HG03571 (cell line): ENCODE data around the gene CDH4.

Source experiments
- ATAC-seq: cut with Tn5 transposase; IDR thresholded peaks from one replicate; pipeline ENCODE4 v1.9.1; 2021; ENCODE audit not compliant: unreplicated experiment

Gene CDH4

DNA sequence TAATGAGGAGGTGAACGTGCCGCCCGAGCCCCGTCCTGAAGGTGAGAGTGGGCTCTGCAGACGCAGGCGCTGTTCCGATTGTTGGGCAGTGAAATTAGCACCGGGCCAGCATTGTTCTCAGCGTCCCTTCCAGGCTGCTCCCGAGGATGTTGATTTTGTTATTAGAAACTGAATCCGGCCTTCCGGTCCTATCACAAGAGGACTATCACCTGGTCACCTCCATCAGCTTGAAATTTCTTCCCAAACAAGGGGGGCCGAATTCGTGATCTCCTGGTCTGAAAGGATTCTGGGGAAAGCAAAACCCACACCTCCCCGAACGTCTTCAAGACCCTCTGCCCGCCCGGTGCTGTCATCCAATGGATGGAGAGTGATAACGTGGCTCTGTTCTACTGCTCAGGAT lies 627.6 kb downstream of the CDH4 start:
- ATAC-seq: no peak

DNA sequence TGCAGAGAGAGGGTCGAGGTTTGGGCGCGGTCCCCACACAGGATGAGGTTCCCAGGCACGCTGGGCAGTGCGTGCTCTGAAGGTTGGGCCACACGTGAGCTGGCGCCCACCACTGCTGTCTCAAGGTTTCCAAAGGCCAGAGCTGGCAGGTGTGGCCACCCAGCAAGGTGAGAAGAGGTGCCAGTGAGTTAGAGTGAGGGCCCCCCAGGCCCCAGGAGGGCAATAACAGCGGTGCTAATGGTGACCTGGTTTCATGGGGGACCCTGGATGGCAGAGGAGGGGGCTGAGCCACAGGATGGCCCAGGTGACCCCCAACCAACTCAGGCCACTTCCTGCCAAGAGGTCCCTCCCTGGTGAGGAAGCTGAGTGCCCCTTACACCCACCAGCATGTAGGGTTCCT lies 628.6 kb downstream of the CDH4 start:
- no peak for ATAC-seq

DNA sequence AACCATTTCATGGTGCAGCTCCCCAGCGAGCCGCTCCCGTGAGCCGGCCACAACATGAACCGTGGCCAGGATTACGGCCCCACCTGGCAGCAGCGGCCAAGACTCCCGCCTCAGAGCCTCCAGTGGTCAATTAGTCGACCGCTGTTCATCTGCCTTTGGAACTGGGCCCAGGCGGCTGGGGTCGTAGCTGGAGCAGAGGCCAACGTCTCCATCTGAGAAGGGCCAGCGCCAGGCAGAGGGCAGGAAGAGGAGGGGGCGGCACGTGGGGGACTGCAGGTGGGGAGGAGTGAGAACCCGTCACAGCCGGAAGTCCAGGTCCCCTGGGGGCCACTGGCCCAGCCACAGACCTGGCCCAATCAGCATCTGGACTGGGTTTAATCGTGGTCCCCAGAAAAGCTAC lies 629.4 kb downstream of the CDH4 start:
- ATAC-seq: no peak

DNA sequence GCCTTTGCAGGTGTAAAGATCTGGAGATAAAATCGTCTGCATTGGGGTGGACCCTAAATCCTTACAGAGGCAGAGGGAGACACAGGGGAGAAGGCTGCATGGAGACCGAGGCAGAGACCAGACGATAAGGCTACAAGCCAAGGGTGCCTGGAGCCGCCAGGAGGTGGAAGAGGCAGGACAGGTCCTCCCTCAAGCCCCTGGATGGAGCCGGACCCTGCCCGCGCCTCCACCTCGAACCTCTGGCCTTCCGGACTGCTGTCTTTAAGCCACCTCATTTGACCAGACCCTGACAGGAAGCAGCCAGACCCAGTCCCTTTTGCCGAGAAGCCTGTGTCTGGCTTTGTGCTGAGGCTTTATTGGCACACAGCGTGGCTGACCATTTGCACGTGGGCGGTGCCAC lies 629.8 kb downstream of the CDH4 start:
- no peak for ATAC-seq

DNA sequence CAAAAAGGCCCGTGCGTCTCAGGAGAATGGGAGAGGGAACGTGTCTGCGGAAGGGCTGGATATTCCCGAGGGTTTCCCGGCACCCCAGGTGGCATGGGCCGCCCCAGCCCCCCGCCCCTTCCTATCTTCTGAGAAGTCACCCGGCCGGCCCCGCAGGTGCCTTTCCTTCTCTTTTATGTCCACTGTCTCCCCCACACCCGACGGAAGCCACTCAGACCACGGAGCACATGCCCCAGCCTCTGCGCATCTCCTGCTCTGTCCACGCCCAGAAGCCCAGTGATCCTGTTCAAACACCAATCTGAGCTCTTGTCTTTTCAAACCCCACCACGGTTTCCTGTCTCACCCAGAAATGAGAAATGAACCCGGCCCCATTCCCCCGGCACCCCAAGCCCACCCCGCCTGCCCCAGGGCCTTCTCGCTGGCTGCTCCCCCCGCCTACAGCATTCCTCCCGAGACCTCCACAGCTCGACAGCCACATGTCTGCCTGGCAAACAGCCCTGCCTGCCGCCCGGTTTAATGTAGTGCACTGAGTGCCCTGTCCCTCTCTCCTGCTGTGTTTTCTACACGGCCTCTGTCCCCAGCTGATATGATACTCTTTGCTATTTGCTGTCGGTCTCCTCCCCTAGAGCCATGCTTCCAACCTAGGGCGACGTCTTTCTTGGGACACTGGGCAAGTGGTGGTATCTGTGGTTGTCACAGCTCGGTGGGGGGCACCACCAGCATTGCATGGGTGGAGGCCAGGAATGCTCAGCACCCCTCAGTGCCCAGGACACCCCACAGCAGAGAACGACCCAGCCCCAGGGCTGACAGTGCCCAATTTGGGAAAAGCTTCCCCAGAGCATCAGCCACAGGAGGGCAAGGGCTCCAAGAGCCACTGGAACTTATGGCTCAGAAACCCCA lies 630.9 kb downstream of the CDH4 start:
- ATAC-seq: no peak

DNA sequence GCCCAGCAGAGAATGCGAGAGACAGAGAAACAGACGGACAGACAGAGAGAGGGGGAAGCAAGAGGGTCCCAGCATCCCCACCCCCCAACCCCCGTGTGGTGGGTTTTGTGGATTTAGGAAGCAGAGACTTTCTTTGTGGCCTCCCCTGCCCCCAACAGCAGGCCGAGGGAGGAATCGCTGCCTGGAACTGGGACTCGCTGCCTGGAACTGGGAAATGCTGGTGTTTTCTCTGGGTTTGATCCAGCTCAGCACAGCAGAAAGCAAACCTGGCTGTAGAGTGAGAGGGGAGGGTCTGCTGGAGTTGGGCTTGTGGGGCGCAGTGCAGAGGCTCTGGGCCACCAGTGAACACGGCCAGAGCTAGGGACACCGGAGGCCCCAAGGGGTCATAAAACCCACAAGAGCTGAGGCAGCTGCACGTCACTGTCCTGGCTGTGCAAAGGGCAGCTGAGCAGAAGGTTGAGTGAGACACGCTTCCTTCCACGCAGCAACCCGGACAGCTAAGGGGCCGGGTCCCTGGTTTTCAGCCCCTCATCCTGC lies 631.9 kb downstream of the CDH4 start:
- no peak for ATAC-seq

DNA sequence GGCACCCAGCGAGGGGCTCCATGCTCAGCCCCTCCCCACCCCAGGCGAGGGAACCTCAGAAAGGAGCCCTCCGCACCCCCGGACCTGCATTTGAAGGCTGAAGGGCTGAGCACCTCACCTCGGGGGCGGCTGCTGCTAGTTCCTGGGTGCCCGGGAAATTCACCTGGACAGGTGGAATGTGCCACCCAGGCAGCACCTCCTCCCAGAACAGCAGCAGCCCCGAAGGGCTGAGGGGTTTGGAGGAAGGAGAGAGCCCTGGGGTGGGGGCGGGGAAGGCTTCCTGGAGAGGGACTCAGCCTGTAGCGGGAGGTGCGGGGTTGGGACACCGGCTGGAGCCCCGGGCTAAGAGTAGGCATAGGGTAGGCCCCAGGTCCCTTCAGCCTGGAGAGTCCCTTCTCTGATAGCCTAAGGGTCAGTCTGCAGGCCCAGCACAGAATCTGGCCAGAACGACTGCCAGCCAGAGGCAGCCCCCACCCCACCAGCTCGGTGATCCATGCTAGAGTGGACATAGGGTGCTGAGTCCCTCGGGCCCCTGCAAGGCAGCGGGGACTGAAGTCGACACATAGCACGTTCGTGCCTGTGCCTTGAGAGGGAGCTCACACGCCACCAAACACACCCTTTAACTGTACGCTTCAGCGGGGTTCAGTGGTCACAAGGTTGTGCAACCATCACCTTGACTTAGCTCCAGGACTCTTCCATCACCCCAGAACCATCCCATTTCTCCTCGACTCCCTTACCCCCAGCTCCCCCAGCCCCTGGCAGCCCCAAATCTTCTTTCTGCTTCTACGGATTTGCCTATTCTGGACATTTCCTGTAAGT lies 632.7 kb downstream of the CDH4 start:
- ATAC-seq: no peak

DNA sequence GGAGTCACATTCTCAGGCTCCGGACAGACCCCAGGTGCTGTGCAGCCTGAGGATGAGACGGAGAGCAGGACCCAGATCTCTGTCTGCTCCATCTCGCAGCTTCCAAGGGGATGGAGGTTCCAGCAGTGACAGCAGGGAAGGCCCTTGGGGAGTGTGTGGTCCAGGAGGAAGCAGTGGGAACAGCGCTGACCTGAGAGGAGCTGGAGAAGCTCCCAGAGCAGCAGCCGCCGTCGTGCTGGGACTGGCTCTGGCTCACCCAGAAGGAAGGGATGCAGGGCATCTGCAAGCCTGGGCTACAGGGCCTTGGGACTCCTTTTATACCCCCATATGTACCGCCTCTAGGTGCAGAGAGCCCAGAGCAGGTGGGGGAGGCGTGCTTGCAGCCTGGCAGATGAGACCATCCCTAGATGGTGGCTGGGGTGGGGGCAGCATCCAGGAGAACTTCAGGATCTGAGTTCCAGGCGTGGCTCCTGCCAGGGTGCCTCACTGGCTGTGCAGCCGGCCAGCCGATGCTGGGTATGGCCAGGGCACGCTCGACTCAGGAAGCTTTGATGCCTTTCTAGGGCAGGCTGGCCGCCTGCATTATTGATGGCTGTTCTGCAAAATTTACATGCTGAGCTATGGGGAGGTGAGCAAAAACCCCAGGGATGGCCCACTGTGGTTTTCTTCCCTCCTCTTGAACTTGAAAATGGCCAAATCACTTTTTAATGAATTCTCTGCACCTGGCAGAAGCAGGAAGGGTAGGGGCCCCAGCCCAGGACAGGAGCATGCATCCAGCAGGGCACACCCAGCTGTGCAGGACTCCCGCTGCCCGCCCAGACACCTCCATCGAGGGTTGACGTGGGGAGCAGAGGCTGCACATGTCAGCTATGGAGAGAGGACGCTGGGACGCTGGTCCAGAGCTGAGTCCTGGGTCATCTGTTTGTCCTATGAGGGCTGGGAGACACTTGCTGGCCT lies 634.0 kb downstream of the CDH4 start:
- no peak for ATAC-seq

DNA sequence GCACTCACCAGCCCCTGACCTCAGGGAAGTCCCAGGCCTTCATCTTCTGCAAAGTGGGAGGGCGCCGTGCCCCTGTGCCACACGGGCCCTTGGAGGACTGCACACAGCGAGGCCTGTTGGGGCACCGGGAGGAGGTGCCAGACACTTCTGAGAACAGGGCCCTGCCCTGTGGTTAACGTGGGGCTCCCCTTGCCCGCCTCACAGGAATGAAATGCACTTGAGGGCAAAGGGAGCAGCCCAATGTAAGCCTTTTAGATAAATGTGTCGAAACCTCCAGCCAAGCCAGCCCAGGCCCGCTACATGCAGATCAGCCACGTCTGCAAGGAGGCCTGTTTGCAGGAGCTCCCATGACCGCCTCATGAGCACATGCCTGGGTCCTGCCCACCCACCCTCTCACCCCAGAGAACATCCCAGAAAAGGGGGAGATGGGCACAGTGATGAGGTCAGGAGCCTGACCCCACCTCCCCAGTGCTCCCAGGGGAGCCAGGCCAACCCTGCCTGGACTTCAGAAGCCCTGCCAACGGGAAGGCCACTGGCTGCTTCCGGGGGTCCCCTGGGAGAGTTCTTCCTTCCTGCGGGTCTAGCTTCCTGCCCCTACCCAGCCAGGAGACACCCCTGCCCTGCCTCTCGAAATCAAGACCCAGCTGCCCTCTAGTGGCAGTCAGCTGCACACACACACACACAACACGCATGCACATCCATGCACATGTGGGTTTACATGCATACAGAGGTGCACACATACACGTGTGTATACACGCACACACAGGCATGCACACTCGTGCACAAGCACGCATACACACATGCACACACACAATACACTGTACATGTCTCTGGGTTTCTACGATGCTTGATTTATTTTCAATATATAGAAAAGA lies 634.9 kb downstream of the CDH4 start:
- ATAC-seq: no peak

DNA sequence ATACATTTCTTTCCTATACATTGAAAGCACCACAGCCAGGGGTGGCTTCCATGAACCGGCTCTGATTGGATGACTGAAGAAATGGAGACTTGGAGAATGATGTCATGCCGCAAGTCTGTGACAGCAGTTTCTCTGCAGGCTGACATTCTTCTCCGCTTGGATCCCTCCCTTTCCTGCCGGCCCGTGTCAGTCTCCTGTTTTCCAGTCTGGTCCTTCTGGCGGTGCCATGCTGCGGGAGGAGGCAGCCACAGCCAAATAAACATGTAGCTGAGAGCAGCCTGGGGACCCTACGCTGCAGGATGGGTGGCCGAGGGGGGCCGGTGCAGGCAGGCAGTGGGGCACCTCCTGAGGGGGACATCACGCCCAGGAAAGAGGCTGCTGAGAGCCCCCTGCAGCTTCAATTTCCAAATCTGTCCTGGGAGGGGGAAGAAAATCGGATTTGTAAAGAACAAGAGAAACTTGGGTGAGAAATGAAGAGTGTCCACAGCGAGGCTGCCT lies 635.6 kb downstream of the CDH4 start:
- ATAC-seq: no peak

DNA sequence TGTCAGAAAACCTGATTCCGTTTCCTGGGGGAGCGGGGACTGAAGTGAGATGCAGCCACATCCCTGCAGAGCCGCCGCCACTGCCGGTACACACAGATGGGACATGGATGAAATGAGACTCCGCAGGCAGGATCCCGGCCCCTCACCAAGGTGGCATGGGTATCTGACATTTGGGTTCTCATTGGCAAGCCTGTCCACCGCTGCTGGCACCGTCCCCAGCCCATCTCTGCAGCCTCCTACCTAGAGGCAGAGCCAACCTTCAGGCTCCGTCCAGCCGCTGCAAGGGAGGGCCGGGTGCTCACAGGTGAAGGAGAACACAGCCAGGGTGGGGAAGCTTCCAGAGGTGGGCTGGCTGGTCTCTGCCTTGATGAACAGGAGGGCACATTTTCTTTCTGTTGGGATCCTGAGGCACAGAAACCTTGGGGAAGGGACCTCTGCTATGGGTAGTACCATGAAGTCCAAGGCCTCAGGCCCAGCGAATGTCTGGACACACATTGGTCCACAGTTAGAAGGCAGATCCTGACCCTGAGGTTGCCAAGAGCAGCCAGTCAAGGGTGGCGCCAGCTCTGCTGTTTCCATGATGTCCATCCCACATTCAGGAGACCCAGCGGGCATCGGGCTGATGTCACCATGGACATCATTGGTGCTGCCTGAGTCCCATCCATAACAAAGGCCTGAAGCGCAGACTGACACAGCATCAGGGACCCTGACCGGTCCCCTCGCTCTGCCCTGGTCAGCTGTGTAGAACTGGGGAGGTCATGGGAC lies 636.2 kb downstream of the CDH4 start:
- no peak for ATAC-seq

DNA sequence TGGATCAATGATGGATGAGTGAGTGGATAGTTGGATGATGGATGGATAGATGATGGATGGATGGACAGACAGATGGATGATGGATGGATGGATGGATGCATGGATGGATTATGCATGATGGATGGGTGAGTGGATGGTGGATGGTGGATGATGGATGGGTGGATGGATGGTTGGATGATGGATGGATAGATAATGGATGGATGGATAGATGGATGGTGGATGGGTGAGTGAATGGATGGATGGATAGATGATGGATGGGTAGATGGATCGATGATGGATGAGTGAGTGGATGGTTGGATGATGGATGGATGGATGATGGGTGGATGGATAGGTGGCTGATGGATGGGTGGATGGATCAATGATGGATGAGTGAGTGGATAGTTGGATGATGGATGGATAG lies 637.6 kb downstream of the CDH4 start:
- no peak for ATAC-seq

DNA sequence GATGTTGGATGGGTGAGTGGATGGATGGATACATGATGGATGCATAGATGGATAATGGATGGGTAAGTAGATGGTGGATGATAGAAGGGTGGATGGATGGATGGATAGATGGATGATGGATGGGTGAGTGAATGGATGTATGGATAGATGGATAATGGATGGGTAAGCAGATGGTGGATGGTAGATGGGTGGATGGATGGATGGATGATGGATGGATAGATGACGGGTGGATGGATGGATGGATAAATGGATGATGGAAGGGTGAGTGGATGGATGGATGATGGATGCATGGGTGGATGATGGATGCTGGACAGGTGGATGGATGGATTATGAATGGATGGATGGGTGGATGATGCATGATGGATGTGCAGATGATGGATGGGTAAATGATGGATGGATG lies 638.1 kb downstream of the CDH4 start:
- ATAC-seq: no peak

DNA sequence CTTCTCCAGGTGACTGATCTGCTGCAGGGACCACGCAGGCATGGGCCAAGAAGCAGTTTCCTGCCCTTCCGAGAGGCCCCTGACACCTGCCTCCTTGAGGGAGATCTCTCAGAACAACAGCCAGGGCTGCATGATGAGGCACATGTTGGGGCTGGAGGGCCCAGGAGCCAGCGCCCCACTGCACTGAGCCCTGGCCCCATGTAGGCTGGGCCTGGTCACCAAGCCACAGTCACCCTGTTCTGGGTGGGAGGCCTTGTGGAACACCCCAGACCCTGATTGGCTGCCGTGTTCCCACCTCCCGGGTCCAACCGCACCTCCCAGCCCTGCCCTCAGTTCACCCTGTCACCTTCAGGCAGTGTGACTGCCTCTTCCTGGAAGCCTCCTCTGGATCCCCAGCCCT lies 639.4 kb downstream of the CDH4 start:
- ATAC-seq: no peak

DNA sequence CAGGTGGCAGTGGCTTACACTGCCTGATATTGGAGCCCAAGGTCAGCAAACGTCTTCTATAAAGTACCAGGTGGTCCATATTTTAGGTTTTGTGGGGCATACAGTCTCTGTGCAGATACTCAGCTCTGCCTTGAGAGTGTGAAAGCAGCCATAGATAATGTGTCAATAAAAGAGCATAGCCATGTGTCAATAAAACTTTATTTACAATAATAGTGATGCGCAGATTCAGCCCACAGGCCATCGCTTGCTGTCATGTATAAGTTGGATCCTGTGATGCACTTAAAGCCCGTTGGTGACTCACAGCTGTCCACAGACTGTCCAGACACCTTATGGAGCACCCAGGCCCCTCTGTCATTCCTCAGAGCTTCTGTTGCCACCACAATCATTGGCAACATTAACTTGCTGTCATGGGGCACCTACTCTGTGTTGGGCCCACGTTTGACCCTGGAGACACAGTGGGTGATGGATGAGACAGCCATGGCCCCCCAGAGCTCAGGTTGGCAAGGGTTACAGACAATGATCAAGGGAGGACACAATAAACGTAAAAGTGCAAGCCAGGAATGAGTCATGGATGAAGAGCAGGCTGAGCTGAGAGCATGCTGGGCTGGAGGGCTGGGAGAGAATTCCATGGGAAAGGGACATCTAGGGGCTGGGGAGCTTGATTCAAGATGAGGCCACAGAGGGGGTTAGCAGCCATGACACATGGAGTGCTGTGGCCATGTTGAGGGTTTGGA lies 640.0 kb downstream of the CDH4 start:
- no peak for ATAC-seq

DNA sequence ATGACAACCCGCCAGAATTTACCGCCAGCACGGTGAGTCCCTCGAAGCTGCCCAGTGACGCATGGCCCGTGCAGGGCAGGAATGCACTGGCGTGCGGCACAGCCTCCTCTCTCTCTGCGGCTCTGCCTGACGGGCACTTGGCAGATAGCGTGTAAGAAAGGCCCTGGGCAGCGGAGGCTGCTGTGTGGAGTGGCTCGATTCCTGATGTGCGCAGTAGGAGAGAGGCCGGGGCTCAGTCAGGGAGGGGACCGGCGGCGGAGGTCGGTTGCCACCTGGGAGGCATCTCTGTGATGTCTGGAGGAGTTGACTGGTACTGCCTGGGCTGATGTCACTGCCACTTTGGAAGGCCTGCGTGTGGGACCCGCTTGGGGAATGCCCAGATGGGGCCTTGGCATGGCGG lies 643.0 kb downstream of the CDH4 start:
- no peak for ATAC-seq

DNA sequence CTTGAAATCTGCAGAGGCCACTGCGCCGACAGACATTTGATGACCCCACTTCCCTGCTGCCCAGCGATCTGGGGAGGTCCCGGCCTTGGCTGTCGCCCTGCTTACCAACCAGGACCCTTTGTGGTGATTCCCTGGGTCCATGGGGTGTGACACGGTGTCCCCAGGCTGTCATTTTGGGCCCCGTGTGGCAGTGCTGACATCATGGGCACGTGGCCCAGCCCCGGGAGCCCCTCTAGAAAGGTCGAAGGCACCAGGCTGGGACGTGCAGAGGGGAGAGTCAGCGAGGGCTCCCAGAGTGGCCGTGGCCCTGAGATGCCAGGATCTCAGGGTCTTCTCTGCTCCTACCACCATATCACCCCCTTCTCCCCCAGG lies 643.6 kb downstream of the CDH4 start:
- no peak for ATAC-seq
